Raji (cell line): ENCODE results near the gene NACA2.

Experiments
- POLR2A ChIP-seq: IDR thresholded peaks from 2 replicates; pipeline ENCODE4 v1.6.1; 2011; ENCODE audit warnings: low read depth, low read length, control low read depth; ENCODE audit not compliant: insufficient read depth

Gene NACA2

GRCh38 chr17:61591018-61591417 lies at the start of gene NACA2:
Gene NACA2, minus strand, starts transcription at chr17:61591219. Its CDS starts 39 bp downstream, at chr17:61591180.
- TF ChIP-seq POLR2A: no peak

GRCh38 chr17:61639818-61640217 lies 48.8 kb upstream of the NACA2 start:
- TF ChIP-seq POLR2A: no peak

GRCh38 chr17:61638087-61638486 lies 47.1 kb upstream of the NACA2 start:
- TF ChIP-seq POLR2A: no peak

- no peak for TF ChIP-seq POLR2A
Measured at GRCh38 chr17:61635913-61636432, 45.0 kb upstream of the NACA2 start.

GRCh38 chr17:61634942-61635538 lies 44.0 kb upstream of the NACA2 start:
- TF ChIP-seq POLR2A: no peak

- TF ChIP-seq POLR2A: no peak
Measured at GRCh38 chr17:61634011-61634539, 43.1 kb upstream of the NACA2 start.

- no peak for TF ChIP-seq POLR2A
Measured at GRCh38 chr17:61632826-61633225, 41.8 kb upstream of the NACA2 start.

- no peak for TF ChIP-seq POLR2A
Measured at GRCh38 chr17:61631800-61632199, 40.8 kb upstream of the NACA2 start.

- no peak for TF ChIP-seq POLR2A
Measured at GRCh38 chr17:61627658-61628057, 36.6 kb upstream of the NACA2 start.

- TF ChIP-seq POLR2A: no peak
Measured at GRCh38 chr17:61627125-61627524, 36.1 kb upstream of the NACA2 start.

- no peak for TF ChIP-seq POLR2A
Measured at GRCh38 chr17:61625564-61625963, 34.5 kb upstream of the NACA2 start.

GRCh38 chr17:61624951-61625350 lies 33.9 kb upstream of the NACA2 start:
- TF ChIP-seq POLR2A: no peak

- TF ChIP-seq POLR2A: no peak
Measured at GRCh38 chr17:61621317-61621716, 30.3 kb upstream of the NACA2 start.

GRCh38 chr17:61619953-61620352 lies 28.9 kb upstream of the NACA2 start:
- no peak for TF ChIP-seq POLR2A

- no peak for TF ChIP-seq POLR2A
Measured at GRCh38 chr17:61619493-61619892, 28.5 kb upstream of the NACA2 start.

- no peak for TF ChIP-seq POLR2A
Measured at GRCh38 chr17:61618950-61619349, 27.9 kb upstream of the NACA2 start.

- no peak for TF ChIP-seq POLR2A
Measured at GRCh38 chr17:61617330-61617729, 26.3 kb upstream of the NACA2 start.

- no peak for TF ChIP-seq POLR2A
Measured at GRCh38 chr17:61616783-61617182, 25.8 kb upstream of the NACA2 start.

GRCh38 chr17:61614219-61614618 lies 23.2 kb upstream of the NACA2 start:
- TF ChIP-seq POLR2A: no peak
